Mammary epithelial cell (primary cell): Measurements from ENCODE around the gene NUDT3.

Experiments used
- CTCF ChIP-seq, 2 donors: IDR thresholded peaks in 1 of 2; conservative IDR thresholded peaks in 1 of 2; 2 replicates each; pipeline ENCODE4 v1.5.1; 2011 to 2012; ENCODE audit warnings: inconsistent platforms in 2 of 2, low read length in 2 of 2, mild to moderate bottlenecking in 2 of 2, control low read depth in 1 of 2, low read depth in 1 of 2; ENCODE audit not compliant: insufficient read depth in 1 of 2; ENCODE audit errors: extremely low read depth in 1 of 2
- EZH2 ChIP-seq: IDR thresholded peaks from 2 replicates; pipeline ENCODE4 v1.6.1; 2012; ENCODE audit warnings: low read length, inconsistent platforms, borderline replicate concordance

GRCh38 chr6:34425132-34425497 is 32.6 kb upstream of the NUDT3 start:
- TF ChIP-seq EZH2 (no peak), CTCF (conservative IDR thresholded peaks at IDR 0.05 in 1 of 2, IDR thresholded peaks at IDR 0.05 in 1 of 2; ENCODE audit: extremely low read depth in 1 of 2, insufficient read depth in 1 of 2, low read depth in 1 of 2, low read length in 2 of 2) (no peak)
